ENCODE results near the gene NXNL1. TPM values are rescaled to one million over a fixed set of nuclear protein-coding genes. Genes with fewer than 3 reads are reported as not detected.

Gene NXNL1
- total and polyA plus RNA-seq, 9 of the 15 experiments (the other 6 are each of a cell fraction or from before 2014, with no cell fraction given) = not detected

DNA sequence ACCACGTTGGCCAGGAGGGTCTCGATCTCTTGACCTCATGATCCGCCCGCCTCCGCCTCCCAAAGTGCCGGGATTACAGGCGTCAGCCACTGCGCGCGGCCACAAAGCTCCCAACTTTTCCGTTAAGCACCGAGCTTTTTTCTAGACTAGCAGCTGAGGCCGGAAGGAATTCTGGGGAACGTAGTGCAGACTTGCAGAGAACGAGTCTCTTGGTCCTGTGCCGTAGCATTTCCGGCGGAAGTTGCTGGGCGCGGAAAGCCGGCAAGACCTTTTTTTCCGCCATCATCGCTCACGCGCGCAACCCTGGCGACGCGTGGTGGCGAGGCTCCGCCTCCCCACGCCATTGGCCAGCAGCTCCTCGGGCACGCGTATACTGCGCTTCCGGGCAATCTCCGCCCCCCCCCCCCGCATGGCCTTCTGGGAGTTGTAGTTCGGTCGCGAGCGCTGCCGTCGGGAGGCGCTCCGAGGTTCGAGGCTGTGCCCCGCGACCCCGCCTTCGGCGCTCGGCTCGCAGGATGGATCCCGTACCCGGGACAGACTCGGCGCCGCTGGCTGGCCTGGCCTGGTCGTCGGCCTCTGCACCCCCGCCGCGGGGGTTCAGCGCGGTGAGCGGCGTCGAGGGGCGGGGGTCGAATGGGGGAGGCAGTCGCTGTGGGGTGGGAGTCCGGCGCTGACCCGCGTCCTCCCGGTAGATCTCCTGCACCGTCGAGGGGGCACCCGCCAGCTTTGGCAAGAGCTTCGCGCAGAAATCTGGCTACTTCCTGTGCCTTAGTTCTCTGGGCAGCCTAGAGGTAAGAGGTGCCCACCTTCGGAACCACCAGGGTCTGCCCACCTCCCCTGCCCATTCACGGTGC, 40.9 kb downstream of the NXNL1 start, which contains the start of gene MVB12A (continued):
- TF ChIP-seq ETV6 (IDR thresholded peaks at IDR 0.05; ENCODE audit: borderline replicate concordance in 1 of 2, low read depth in 2 of 2, low read length in 1 of 2) (no peak), ETV6 (CRISPR knock-in tag; IDR thresholded peaks at IDR 0.05; ENCODE audit: borderline replicate concordance) (no peak), PML (IDR thresholded peaks at IDR 0.05; ENCODE audit: low read length) (0 out of 2 replicates have a peak, but pooled peaks have one; percentile 3), HNRNPK (IDR thresholded peaks at IDR 0.05; ENCODE audit: low read depth, low read length, poor library complexity, severe bottlenecking) (no peak), ARNT (IDR thresholded peaks at IDR 0.05) (no peak; a peak in 1 of 4 replicates), MAZ (CRISPR knock-in tag; conservative IDR thresholded peaks at IDR 0.05 in 1 of 2, IDR thresholded peaks at IDR 0.05 in 1 of 2) (peak; percentile 90 to 94), HLTF (IDR thresholded peaks at IDR 0.05) (no peak), ZNF699 (CRISPR knock-in tag; IDR thresholded peaks at IDR 0.05; ENCODE audit: insufficient replicate concordance) (no peak), ELF2 (CRISPR knock-in tag; IDR thresholded peaks at IDR 0.05) (peak; percentile 91), SREBF1 (IDR thresholded peaks at IDR 0.05; ENCODE audit: borderline replicate concordance, low read depth, low read length) (no peak; the same call in 1 of the 2 replicates)
- TF ChIP-seq, protein P1, sequence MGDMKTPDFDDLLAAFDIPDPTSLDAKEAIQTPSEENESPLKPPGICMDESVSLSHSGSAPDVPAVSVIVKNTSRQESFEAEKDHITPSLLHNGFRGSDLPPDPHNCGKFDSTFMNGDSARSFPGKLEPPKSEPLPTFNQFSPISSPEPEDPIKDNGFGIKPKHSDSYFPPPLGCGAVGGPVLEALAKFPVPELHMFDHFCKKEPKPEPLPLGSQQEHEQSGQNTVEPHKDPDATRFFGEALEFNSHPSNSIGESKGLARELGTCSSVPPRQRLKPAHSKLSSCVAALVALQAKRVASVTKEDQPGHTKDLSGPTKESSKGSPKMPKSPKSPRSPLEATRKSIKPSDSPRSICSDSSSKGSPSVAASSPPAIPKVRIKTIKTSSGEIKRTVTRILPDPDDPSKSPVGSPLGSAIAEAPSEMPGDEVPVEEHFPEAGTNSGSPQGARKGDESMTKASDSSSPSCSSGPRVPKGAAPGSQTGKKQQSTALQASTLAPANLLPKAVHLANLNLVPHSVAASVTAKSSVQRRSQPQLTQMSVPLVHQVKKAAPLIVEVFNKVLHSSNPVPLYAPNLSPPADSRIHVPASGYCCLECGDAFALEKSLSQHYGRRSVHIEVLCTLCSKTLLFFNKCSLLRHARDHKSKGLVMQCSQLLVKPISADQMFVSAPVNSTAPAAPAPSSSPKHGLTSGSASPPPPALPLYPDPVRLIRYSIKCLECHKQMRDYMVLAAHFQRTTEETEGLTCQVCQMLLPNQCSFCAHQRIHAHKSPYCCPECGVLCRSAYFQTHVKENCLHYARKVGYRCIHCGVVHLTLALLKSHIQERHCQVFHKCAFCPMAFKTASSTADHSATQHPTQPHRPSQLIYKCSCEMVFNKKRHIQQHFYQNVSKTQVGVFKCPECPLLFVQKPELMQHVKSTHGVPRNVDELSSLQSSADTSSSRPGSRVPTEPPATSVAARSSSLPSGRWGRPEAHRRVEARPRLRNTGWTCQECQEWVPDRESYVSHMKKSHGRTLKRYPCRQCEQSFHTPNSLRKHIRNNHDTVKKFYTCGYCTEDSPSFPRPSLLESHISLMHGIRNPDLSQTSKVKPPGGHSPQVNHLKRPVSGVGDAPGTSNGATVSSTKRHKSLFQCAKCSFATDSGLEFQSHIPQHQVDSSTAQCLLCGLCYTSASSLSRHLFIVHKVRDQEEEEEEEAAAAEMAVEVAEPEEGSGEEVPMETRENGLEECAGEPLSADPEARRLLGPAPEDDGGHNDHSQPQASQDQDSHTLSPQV (IDR thresholded peaks at IDR 0.05) = no peak
- TF ChIP-seq, protein P2, sequence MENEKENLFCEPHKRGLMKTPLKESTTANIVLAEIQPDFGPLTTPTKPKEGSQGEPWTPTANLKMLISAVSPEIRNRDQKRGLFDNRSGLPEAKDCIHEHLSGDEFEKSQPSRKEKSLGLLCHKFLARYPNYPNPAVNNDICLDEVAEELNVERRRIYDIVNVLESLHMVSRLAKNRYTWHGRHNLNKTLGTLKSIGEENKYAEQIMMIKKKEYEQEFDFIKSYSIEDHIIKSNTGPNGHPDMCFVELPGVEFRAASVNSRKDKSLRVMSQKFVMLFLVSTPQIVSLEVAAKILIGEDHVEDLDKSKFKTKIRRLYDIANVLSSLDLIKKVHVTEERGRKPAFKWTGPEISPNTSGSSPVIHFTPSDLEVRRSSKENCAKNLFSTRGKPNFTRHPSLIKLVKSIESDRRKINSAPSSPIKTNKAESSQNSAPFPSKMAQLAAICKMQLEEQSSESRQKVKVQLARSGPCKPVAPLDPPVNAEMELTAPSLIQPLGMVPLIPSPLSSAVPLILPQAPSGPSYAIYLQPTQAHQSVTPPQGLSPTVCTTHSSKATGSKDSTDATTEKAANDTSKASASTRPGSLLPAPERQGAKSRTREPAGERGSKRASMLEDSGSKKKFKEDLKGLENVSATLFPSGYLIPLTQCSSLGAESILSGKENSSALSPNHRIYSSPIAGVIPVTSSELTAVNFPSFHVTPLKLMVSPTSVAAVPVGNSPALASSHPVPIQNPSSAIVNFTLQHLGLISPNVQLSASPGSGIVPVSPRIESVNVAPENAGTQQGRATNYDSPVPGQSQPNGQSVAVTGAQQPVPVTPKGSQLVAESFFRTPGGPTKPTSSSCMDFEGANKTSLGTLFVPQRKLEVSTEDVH (IDR thresholded peaks at IDR 0.05; ENCODE audit: low read depth, partially characterized antibody) = peak; percentile 89
- TF ChIP-seq, protein P3, sequence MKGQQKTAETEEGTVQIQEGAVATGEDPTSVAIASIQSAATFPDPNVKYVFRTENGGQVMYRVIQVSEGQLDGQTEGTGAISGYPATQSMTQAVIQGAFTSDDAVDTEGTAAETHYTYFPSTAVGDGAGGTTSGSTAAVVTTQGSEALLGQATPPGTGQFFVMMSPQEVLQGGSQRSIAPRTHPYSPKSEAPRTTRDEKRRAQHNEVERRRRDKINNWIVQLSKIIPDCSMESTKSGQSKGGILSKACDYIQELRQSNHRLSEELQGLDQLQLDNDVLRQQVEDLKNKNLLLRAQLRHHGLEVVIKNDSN (CRISPR knock-in tag; IDR thresholded peaks at IDR 0.05) = peak; percentile 75
- TF ChIP-seq, protein P4, sequence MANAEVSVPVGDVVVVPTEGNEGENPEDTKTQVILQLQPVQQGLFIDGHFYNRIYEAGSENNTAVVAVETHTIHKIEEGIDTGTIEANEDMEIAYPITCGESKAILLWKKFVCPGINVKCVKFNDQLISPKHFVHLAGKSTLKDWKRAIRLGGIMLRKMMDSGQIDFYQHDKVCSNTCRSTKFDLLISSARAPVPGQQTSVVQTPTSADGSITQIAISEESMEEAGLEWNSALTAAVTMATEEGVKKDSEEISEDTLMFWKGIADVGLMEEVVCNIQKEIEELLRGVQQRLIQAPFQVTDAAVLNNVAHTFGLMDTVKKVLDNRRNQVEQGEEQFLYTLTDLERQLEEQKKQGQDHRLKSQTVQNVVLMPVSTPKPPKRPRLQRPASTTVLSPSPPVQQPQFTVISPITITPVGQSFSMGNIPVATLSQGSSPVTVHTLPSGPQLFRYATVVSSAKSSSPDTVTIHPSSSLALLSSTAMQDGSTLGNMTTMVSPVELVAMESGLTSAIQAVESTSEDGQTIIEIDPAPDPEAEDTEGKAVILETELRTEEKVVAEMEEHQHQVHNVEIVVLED (CRISPR knock-in tag; IDR thresholded peaks at IDR 0.05) = peak; percentile 78
- TF ChIP-seq, protein P5, sequence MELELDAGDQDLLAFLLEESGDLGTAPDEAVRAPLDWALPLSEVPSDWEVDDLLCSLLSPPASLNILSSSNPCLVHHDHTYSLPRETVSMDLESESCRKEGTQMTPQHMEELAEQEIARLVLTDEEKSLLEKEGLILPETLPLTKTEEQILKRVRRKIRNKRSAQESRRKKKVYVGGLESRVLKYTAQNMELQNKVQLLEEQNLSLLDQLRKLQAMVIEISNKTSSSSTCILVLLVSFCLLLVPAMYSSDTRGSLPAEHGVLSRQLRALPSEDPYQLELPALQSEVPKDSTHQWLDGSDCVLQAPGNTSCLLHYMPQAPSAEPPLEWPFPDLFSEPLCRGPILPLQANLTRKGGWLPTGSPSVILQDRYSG (tag; conservative IDR thresholded peaks at IDR 0.05; ENCODE audit: low read depth) = no peak
